ENCODE results near the gene FBXO24.
"Not testable (repeated sequence)": the region's sequence is repeated elsewhere in the genome, so short reads cannot be mapped to it uniquely, and the experiment has no call there.

The FBXO24 gene

GRCh38 chr7:100586266-100587025 lies at the start of gene FBXO24:
TSS of gene FBXO24 (plus strand) at chr7:100586328. CDS start at chr7:100586626, 298 bp downstream.
- FAIRE-seq (peak; percentile 99), DNase-seq (ENCODE audit: low spot score) (peak; percentile 100)

DNA sequence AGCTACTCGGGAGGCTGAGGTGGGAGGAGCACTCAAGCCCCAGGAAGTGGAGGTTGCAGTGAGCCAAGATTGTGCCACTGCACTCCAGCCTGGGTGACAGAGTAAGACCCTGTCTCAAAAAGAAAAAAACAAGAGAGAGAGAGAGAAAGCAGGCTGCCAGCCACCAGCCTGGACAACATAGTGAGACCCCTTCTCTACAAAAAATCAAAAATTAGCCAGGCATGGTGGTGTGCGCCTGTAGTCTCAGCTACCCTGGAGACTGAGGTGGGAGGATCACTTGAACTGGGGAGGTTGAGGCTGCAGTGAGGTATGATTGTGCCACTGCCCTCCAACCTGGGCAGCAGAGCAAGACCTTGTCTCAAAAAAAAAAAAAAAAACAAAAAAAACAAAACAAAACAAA lies 49.4 kb upstream of the FBXO24 start:
- DNase-seq (ENCODE audit: low spot score); FAIRE-seq: not testable (repeated sequence)

DNA sequence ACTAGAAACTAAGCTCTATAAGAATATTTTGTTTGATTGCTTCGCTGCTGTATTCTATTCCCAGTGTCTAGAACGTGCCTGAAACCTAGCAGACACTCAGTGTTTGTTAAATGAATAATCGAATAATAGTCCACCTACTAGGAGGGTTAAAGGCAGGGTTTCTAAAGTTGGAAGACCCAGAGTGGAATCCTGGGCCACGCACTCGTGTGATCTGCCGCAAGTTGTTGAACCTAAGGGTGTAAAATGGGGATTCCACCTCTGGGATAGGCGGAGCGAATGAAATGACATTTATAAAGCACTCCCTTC lies 47.8 kb upstream of the FBXO24 start:
- no peak for DNase-seq (ENCODE audit: low spot score)

GRCh38 chr7:100538654-100539435 lies 47.3 kb upstream of the FBXO24 start, which contains the start of gene AGFG2:
TSS of gene AGFG2 (plus strand) at chr7:100539203. CDS start at chr7:100539347, 144 bp downstream.
- DNase-seq (ENCODE audit: low spot score) (peak; percentile 100), FAIRE-seq (peak; percentile 96)

More for the DNA sequence above, 47.8 kb upstream of the FBXO24 start:
- no peak for FAIRE-seq

GRCh38 chr7:100539436-100540006 lies 46.6 kb upstream of the FBXO24 start:
- DNase-seq (ENCODE audit: low spot score) (no peak), FAIRE-seq (no peak)

DNA sequence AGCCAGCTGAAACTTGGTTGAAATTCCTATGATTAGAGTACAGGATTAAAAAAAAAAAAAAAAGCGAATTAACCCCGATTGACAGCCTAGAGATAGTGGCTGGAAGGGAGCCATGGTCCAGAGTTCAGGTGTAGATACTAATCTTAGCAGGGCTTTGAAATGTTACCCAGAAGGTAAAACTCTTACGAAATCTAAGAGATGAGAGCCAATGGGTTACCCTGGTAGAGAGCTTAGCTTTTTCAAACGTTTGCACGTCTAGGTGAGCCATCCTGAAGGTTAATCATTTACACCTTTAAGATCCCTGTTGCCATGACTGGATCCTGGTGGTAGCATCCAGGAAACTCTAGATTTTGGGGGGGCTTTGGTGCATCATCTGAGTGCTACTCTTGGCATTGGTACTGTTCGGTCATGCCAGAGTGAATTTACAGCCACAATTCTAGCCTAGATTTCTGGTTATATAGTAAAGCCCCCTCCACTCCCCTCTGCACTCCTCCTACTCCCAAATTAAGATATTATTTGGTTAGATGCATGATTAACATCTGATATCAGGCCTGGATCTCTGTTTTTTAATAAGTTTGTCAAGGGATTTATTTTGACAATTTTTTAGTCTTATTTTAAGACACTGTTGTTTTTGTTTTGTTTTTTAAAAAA lies 45.9 kb upstream of the FBXO24 start:
- FAIRE-seq, result no peak

GRCh38 chr7:100541309-100541708 lies 44.8 kb upstream of the FBXO24 start:
- not testable (repeated sequence) for DNase-seq (ENCODE audit: low spot score); FAIRE-seq

More for the DNA sequence above, 45.9 kb upstream of the FBXO24 start:
- DNase-seq (ENCODE audit: low spot score), result no peak

GRCh38 chr7:100543586-100543985 lies 42.5 kb upstream of the FBXO24 start:
- FAIRE-seq (no peak), DNase-seq (ENCODE audit: low spot score) (no peak)

DNA sequence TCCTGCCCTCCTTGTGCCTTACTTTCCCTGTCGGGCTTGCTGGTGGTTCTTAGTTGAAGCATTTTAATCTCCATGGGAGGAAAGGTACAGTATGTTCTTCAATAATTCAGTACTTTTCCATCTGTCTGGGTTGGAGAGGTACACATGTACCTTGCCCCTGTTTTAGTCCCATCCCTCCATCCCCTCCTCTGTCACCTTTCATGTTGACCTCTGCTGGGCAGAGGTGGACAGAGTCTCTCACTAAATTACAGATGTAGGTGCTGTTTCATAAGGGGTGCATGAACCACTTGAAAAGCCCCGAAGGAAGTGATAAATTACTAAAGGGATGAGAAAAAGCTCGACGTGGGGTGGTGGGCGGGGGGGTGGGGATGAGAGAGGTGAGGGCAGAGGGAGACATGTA lies 41.7 kb upstream of the FBXO24 start:
- DNase-seq (ENCODE audit: low spot score), result no peak
- no peak for FAIRE-seq

- FAIRE-seq (no peak), DNase-seq (ENCODE audit: low spot score) (no peak)
Observed at GRCh38 chr7:100544967-100545359, 41.2 kb upstream of the FBXO24 start.

GRCh38 chr7:100545360-100546128 lies 40.6 kb upstream of the FBXO24 start:
- FAIRE-seq (peak; percentile 91), DNase-seq (ENCODE audit: low spot score) (peak; percentile 97)

DNA sequence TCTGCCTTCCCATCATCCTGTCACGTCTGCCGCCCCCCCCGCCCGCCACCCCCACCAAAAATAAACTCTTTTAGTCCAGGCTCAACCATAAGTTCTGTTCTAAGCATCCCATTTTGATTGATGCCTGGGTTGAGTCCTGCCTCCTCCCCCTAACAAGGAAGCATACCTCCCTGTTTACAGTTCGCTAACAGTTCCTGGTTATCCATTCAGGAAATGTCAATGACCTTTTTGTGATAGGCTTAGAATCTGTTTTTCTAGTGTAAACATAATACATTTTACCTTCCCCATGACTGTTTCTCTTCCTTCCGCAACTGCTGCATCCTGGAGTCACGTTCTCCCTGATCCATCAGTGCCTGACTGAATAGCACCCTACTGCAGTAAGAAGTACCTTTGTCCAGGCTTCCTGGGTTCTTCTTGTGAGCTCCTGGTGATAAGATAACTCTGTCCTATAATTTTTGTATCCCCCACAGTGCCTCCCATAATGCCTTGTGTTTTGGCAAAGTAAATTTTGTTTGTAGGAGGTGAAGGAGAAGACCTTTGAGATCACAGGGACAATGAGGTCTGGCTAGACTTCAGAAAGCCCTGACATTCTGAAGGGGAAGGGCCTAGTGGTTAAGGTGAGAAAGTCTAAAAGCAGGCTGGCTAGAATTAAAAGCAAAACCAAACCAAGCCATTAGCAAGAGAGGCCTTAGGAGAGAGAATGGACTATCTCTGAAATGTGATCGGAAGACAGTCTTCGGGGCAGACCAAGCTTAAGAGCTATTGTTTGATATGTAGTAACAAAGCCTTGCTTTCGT lies 39.8 kb upstream of the FBXO24 start:
- no peak for DNase-seq (ENCODE audit: low spot score)

DNA sequence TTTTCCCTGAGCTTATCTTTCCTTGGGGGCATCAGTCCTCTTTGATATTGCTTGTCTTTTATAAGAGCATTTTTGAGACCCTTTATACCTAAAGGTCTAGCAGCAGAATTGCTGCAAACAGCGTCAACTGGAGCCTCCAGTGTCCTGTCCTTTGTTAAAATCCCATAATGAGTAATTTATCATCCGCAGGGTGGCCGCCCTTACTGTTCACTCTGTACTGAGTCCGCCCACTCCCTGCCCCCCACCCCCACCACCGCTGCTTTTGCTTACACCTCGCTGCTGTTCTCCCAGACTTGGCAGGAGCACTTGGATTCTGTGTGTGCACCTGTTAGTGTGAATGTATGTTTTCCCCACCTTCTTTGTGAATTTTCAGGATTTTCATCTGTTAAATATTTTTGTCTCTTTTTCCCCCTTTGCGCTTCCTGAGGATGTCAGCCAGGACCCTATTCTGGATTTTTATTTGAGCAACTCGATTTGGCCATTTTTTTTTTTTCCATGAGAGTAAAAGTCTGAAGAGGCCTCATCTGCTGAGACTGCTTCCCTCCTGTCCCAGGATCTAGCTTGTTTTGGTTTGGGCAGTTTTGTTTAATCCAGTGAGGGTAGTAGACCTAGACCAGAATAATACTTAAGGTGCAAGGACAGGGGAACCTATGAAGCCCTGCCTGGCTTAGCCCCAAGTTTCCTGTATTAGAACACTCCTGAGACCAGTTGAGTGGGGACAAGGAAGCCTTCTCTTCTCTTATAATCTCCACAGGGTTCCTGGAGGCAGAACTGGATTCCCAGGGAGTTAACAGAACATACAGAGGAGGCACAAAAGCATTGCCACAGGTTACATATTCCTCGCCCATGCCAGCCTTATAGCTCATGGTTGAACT lies 39.0 kb upstream of the FBXO24 start:
- FAIRE-seq, result no peak
- no peak for DNase-seq (ENCODE audit: low spot score)

More for the DNA sequence above, 39.8 kb upstream of the FBXO24 start:
- FAIRE-seq, result no peak

DNA sequence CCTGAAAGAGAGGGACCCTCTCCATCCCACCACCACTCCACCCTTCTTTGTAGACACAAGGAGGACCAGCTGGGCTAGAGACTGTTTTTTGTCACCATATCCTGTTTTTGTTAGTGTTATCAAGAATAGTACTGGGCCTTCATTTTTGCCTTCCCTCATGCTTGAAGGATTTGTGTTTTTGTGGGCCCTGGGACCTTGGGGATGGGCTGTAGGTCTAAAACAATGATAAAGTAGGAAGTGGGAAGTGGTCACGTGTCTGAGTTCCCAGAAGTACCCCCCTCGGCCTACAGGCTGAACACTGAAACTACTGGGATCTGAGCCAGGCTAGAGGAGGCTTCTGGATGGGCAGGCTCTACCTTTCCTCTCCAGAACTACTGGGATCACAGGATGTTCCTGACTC lies 38.3 kb upstream of the FBXO24 start:
- DNase-seq (ENCODE audit: low spot score) (no peak), FAIRE-seq (no peak)

GRCh38 chr7:100548446-100548845 lies 37.7 kb upstream of the FBXO24 start:
- not testable (repeated sequence) for FAIRE-seq; DNase-seq (ENCODE audit: low spot score)

DNA sequence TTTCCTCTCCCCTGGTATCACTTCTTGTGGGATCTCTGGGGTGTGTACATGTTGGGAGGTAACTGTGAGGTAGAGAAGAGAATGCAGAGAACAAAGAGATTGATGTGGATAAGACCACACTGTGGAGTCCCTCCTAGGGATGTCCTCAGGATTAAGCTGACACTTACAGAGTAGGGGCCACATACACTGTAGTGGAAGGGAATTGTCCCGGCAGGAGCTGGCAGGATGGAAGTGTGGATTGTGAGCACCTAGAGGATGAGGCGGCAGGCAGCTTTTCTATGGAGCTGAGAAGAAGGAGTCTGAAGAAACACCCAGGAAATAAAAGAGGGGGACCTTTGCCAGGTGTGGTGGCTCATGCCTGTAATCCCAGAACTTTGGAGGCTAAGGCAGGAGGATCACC lies 33.6 kb upstream of the FBXO24 start:
- FAIRE-seq, result no peak

DNA sequence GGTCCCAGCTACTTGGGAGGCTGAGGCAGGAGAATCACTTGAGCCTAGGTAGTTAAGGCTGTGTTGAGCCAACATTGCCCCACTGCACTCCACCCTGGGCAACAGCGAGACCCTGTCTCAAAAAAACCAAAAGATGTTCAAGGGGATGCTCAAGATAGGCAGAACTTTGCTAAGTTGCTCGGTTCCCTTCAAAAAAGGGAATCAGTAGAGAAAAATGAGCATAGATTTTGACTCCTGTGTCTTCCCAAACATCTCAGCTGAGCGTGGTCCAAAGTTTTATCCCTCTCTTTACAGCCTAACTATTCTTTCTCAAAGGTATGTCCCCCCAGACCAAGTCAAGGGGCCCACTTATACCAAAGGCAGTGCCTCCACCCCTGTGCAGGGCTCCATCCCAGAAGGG lies 33.1 kb upstream of the FBXO24 start:
- FAIRE-seq, result no peak
- no peak for DNase-seq (ENCODE audit: low spot score)

More for the DNA sequence above, 33.6 kb upstream of the FBXO24 start:
- no peak for DNase-seq (ENCODE audit: low spot score)

GRCh38 chr7:100555701-100556100 lies 30.4 kb upstream of the FBXO24 start:
- no peak for DNase-seq (ENCODE audit: low spot score)
- no peak for FAIRE-seq

DNA sequence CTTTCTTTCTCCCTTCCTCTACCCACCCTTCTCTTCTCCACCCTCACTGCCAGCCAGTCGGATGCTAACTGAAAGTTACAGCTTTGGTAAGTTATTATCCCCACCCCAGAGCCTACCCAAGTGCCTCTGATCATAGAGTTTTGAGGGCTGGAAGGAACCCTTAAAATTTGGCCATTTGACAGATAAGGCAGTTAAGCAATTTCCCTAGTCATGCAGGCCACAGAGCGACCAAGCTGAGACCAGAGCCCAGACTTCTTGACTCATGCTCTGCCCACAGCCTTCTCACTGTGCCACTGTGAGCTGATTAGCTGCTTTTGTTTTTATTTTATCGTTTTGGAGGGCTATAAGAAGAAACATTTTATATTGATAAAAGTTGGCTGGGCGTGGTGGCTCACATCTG lies 29.6 kb upstream of the FBXO24 start:
- FAIRE-seq (no peak), DNase-seq (ENCODE audit: low spot score) (no peak)
